NOMO-1 treated with dmso at 0.1 percent for 144 hours (cell line): Measurements from ENCODE around the gene MED13L.

Experiments used
- DNase-seq: peaks from one replicate; lab custom pipeline; 2025; ENCODE audit not compliant: unreplicated experiment; lab: John Stamatoyannopoulos, UW

MED13L gene

GRCh38 chr12:115920395-115921183 is 356.9 kb downstream of the MED13L start:
- no peak for DNase-seq

GRCh38 chr12:115918763-115919162 is 358.7 kb downstream of the MED13L start:
- DNase-seq, result no peak

- no peak for DNase-seq
Measured at GRCh38 chr12:115916910-115917668, 360.4 kb downstream of the MED13L start.

- DNase-seq, result no peak
Measured at GRCh38 chr12:115914122-115914521, 363.4 kb downstream of the MED13L start.

GRCh38 chr12:115912440-115912839 is 365.1 kb downstream of the MED13L start:
- DNase-seq, result no peak

GRCh38 chr12:115911360-115911759 is 366.1 kb downstream of the MED13L start:
- DNase-seq, result no peak

GRCh38 chr12:115910057-115910456 is 367.4 kb downstream of the MED13L start:
- no peak for DNase-seq
